Measurements from ENCODE around the gene TRIM32.

TRIM32 gene

GRCh38 chr9:116687074-116687753 lies at the start of gene TRIM32:
Gene TRIM32 (plus strand): TSS chr9:116687305. CDS start chr9:116697743, 10,438 bp downstream.
- DNase-seq (ENCODE audit: low spot score), result peak; percentile 99

DNA sequence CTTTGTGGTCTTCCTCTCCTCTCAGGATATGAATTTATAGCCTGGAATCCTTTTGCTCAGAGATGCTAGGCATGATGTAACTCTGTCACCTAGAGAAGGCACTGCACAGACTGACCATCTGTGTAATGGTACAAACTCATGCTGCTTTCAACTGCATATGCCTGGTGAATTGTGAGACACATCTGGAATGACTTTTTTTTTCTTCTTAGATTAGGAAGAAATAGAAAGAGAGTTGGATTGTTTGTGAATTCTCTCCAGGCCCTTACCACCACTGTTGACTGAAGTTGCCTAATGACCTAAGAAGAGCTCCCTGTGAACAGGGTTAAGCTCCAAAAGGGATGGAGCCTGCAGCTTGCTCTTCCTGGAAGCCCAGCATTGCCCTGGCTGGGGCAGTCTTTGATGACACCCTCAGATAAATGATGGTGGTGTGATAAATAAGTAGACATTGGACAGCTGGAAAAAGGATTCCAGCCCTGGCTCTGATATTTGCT lies 47.8 kb upstream of the TRIM32 start:
- peak; percentile 63 for DNase-seq (ENCODE audit: low spot score)

- DNase-seq (ENCODE audit: low spot score), result no peak
Observed at GRCh38 chr9:116641292-116642059, 45.6 kb upstream of the TRIM32 start.

DNA sequence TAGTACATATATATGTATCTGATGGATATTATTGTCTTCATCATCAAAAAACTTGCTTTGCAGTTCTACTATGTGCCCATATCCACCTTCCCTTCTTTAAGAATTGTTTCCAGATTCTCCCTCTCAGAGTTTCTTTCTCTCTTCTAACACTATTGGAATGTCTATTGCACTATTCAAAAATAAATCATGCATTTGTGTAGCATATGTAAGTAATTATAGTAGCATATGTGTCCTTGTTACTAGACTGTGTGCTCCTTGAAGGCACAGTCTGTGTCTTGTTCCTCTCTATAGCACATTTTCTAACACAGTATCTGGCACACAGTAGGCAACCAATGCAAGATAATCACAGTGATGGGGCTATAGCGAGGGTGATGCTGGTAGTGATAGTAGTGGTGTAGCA lies 43.4 kb upstream of the TRIM32 start:
- peak; percentile 45 for DNase-seq (ENCODE audit: low spot score)

DNA sequence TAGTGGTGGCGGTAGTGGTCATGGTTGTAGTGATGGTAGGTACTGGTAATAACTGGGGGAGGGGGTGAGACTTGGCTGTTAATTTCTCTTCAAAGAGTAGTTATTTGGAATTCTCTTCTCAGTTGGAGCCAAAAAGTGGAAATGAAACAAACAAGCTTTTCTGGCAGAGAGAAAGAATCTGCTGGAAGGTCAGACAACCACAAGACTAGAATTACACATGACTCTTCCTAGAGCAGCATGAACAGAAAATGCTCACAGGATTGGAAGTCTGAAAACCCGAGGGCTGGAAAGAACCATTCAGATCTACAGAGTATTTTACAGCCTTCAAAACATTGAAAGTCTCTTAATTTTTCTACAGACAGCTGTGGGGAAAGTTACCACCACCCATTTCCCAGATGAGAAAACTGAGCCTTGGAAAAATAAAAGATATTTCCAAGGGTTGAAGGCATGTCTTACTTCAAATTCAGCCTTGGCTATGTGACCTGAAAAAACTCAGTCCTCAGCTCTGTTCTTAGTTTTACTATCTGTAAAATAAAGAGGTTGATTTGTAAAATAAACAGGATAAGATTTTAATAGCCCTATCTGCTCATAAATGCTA lies 42.9 kb upstream of the TRIM32 start:
- peak; percentile 70 for DNase-seq (ENCODE audit: low spot score)

DNA sequence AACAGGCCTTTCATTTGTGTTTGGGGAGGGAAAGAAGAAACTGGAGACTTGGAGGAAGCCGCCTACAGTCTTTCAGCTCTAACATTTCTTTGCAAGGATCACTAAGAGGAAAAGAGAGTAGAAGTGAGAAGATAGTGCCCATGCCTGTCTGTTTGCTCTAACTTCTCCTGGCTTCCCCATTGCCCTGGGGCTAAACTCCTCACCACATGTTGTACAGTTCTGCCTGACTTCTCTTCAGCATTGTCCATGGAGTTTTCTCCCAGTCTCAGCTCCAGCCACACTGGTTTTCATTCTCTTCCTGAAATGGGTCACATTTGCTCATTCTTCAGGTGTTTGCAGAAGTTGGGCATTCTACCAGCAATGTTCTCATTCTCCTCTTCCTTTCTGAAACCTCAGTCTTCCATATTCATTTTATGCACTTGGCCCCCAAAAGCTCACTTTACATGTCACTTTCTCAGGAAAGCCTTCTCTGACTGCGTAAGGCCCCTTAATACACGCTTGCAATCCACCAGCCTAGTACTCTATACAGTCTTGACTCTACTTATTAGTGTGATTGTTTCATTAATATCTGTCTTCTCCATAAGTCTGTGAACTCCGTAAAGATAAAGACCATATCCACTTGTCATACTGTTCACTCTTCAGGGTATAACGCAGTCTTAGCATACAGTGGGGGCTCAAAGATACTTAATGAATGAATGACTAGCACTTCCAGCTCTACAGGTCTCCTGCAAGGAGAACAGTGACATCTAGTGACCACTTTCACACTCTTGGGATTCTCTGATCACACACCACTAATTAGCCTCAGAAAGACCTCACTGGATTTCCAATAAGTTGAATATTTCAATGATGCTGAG lies 40.2 kb upstream of the TRIM32 start:
- DNase-seq (ENCODE audit: low spot score), result peak; percentile 57

GRCh38 chr9:116647515-116647809 lies 39.6 kb upstream of the TRIM32 start:
- no peak for DNase-seq (ENCODE audit: low spot score)

- no peak for DNase-seq (ENCODE audit: low spot score)
Observed at GRCh38 chr9:116653348-116654058, 33.6 kb upstream of the TRIM32 start.

DNA sequence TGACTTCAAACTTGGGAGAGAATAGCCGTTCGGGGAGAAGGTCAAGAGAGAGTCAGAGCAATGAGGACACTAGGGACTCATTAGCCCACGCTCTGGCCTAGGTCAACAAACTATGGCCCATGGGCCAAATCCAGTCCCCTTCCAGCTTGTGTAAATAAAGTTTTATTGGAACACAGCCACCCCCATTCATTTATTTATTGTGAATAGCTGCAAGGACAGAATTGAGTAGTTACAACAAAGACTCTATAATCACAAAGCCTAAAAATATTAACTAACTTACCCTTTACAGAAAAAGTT lies 33.1 kb upstream of the TRIM32 start:
- DNase-seq (ENCODE audit: low spot score), result no peak

- DNase-seq (ENCODE audit: low spot score), result no peak
Observed at GRCh38 chr9:116656501-116656971, 30.6 kb upstream of the TRIM32 start.

DNA sequence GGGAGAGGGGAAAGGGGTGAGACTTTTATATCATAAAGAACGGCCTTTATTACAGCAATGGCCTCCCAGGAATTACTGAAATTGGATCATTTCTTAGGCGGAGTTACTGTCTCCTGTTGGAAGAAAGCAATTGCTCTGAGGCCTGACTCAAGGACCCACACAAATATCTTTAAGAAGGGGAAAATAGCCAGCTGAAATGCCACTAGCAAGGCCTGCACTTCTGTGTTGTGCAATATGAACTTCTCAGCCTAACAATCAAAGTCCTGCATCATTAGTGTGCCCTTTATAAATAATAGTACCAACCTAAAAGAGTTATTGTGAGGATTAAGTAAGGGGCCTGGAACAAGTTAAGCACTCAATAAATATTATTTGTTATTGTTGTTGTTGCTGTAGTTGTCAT lies 30.1 kb upstream of the TRIM32 start:
- DNase-seq (ENCODE audit: low spot score), result no peak

DNA sequence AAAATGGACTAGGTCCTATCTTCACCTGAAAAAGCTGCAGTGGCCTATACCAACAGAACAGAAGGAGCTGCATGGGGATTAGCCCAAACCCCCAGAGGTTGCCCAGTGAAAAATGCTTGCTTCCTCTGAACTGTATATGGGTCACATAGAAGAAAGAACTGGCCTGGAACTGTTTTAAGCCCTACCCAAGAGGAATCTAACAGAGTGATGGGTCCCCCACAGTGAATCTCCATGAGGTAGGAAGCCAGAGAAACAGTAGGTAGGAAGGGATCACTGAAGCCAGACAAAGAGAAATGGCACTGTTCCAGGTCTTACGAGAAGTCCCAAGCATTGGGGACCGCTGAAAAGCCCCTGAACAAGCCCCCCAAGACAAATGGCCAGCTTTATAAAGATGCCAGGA lies 28.8 kb upstream of the TRIM32 start:
- no peak for DNase-seq (ENCODE audit: low spot score)

- peak; percentile 79 for DNase-seq (ENCODE audit: low spot score)
Observed at GRCh38 chr9:116661037-116661954, 25.8 kb upstream of the TRIM32 start.

- peak; percentile 44 for DNase-seq (ENCODE audit: low spot score)
Observed at GRCh38 chr9:116662646-116663310, 24.3 kb upstream of the TRIM32 start.

DNA sequence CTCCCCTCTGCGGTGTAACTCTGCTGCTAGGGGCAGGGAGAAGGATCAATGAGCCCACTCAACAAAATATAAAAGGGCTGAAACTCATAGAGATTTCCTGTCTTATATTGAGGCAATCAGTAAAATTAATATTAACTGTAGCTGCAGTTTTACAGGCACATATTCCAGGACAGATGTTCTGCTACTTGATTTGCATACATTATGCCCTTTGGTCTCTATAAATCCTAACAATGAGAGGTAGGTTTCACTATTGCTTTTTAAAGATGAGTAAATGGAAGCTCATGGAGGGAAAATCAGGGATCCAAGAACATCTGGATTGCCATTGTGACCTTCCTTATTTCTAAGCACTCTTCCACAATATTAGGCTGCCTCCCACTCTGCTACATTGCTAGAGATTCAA lies 23.5 kb upstream of the TRIM32 start:
- no peak for DNase-seq (ENCODE audit: low spot score)

GRCh38 chr9:116668970-116669695 lies 18.0 kb upstream of the TRIM32 start:
- DNase-seq (ENCODE audit: low spot score), result no peak

DNA sequence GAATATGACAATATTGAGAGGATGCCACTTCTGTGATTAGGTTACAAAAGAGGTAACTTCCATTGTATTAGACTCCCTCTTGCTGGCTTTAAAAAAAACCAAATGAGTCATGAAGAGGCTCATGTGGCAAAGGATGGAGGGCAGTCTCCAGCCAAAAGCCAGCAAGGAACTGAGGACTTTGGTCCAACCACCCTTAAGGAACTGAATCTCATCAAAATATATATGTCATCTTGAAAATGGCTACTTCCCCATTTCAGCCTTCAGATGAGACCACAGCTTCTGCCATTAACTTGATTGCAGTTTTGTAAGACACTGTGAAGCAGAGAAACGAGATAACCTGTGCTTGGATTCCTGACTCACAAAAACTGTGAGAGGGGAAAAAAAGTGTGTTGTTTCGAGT lies 15.5 kb upstream of the TRIM32 start:
- no peak for DNase-seq (ENCODE audit: low spot score)

- DNase-seq (ENCODE audit: low spot score), result no peak
Observed at GRCh38 chr9:116673375-116673774, 13.7 kb upstream of the TRIM32 start.

- no peak for DNase-seq (ENCODE audit: low spot score)
Observed at GRCh38 chr9:116674210-116674980, 12.7 kb upstream of the TRIM32 start.
